Stimulated activated CD4-positive, alpha-beta T cell treated with anti-CD3 and anti-CD28 coated beads, Interleukin-2, amount 100 ng/mL, for 24 hours (primary cell): ENCODE results near the gene TAF15.

ENCODE experiments used
- DNase-seq, 2 donors: peaks; one replicate each; pipeline ENCODE4 v3.0.0-alpha.2; 2020

TAF15 gene

GRCh38 chr17:35875072-35875799 is 66.0 kb downstream of the TAF15 start:
- DNase-seq, result no peak

- no peak for DNase-seq
These were observed 66.5 kb downstream of the TAF15 start for GRCh38 chr17:35875800-35876139.

GRCh38 chr17:35876534-35876933 is 67.2 kb downstream of the TAF15 start:
- no peak for DNase-seq

GRCh38 chr17:35877345-35878029 is 68.2 kb downstream of the TAF15 start:
- no peak for DNase-seq

GRCh38 chr17:35878361-35878760 is 69.1 kb downstream of the TAF15 start:
- no peak for DNase-seq

GRCh38 chr17:35879773-35880654 is 70.7 kb downstream of the TAF15 start, which contains the start of gene CCL5:
Gene CCL5 (minus strand): TSS chr17:35880360.
- peak; percentile 28 to 30 for DNase-seq

GRCh38 chr17:35889241-35889640 is 80.0 kb downstream of the TAF15 start:
- DNase-seq, result no peak

GRCh38 chr17:35889818-35890773 is 80.8 kb downstream of the TAF15 start:
- DNase-seq, result no peak

GRCh38 chr17:35890774-35891155 is 81.5 kb downstream of the TAF15 start:
- peak in 1 of 2 donors; percentile 20 for DNase-seq

- no peak for DNase-seq
These were observed 82.0 kb downstream of the TAF15 start for GRCh38 chr17:35891269-35891668.

GRCh38 chr17:35892091-35893035 is 83.1 kb downstream of the TAF15 start:
- DNase-seq, result peak; percentile 56 to 64

GRCh38 chr17:35893751-35894150 is 84.5 kb downstream of the TAF15 start:
- no peak for DNase-seq

GRCh38 chr17:35894206-35894605 is 84.9 kb downstream of the TAF15 start:
- no peak for DNase-seq

GRCh38 chr17:35895636-35896587 is 86.6 kb downstream of the TAF15 start:
- DNase-seq, result peak in 1 of 2 donors; percentile 30
